ENCODE measurements around the gene PID1.

The PID1 gene

GRCh38 chr2:229095472-229095871, 175.6 kb downstream of the PID1 start:
- no peak overlapping the region for H3K4me3 ChIP-seq (ENCODE audit: low read depth, low read length)
- TF ChIP-seq POLR2A (IDR thresholded peaks at IDR 0.05; ENCODE audit: extremely low read depth, insufficient read length): no peak
- TF ChIP-seq MAX (IDR thresholded peaks at IDR 0.05; ENCODE audit: low read depth, low read length): no peak
- TF ChIP-seq CTCF (IDR thresholded peaks at IDR 0.05; ENCODE audit: low read depth, low read length): no peak
- no peak for TF ChIP-seq MYC (IDR thresholded peaks at IDR 0.05; ENCODE audit: low read depth, low read length)
- DNase-seq (ENCODE audit: low read depth): no peak

GRCh38 chr2:229090225-229090624, 180.9 kb downstream of the PID1 start:
- DNase-seq (ENCODE audit: low read depth): no peak

GRCh38 chr2:229089776-229090175, 181.3 kb downstream of the PID1 start:
- DNase-seq (ENCODE audit: low read depth): no peak
- TF ChIP-seq MYC (IDR thresholded peaks at IDR 0.05; ENCODE audit: low read depth, low read length): no peak
- no peak for TF ChIP-seq POLR2A (IDR thresholded peaks at IDR 0.05; ENCODE audit: extremely low read depth, insufficient read length)
- TF ChIP-seq CTCF (IDR thresholded peaks at IDR 0.05; ENCODE audit: low read depth, low read length): no peak
- TF ChIP-seq MAX (IDR thresholded peaks at IDR 0.05; ENCODE audit: low read depth, low read length): no peak
- no peak overlapping the region for H3K4me3 ChIP-seq (ENCODE audit: low read depth, low read length)

More at GRCh38 chr2:229090225-229090624, 180.9 kb downstream of the PID1 start:
- H3K4me3 ChIP-seq (ENCODE audit: low read depth, low read length): no peak overlapping the region
- no peak for TF ChIP-seq MYC (IDR thresholded peaks at IDR 0.05; ENCODE audit: low read depth, low read length)
- no peak for TF ChIP-seq MAX (IDR thresholded peaks at IDR 0.05; ENCODE audit: low read depth, low read length)
- TF ChIP-seq POLR2A (IDR thresholded peaks at IDR 0.05; ENCODE audit: extremely low read depth, insufficient read length): no peak
- TF ChIP-seq CTCF (IDR thresholded peaks at IDR 0.05; ENCODE audit: low read depth, low read length): no peak

- TF ChIP-seq POLR2A (IDR thresholded peaks at IDR 0.05; ENCODE audit: extremely low read depth, insufficient read length) (no peak), MYC (IDR thresholded peaks at IDR 0.05; ENCODE audit: low read depth, low read length) (no peak), MAX (IDR thresholded peaks at IDR 0.05; ENCODE audit: low read depth, low read length) (no peak), CTCF (IDR thresholded peaks at IDR 0.05; ENCODE audit: low read depth, low read length) (no peak)
- no peak for DNase-seq (ENCODE audit: low read depth)
- no peak overlapping the region for H3K4me3 ChIP-seq (ENCODE audit: low read depth, low read length)
Measured at GRCh38 chr2:229088966-229089700, 182.0 kb downstream of the PID1 start.

GRCh38 chr2:229088517-229088913, 182.6 kb downstream of the PID1 start:
- DNase-seq (ENCODE audit: low read depth): no peak
- H3K4me3 ChIP-seq (ENCODE audit: low read depth, low read length): no peak overlapping the region
- TF ChIP-seq POLR2A (IDR thresholded peaks at IDR 0.05; ENCODE audit: extremely low read depth, insufficient read length) (no peak), MYC (IDR thresholded peaks at IDR 0.05; ENCODE audit: low read depth, low read length) (no peak), MAX (IDR thresholded peaks at IDR 0.05; ENCODE audit: low read depth, low read length) (no peak), CTCF (IDR thresholded peaks at IDR 0.05; ENCODE audit: low read depth, low read length) (no peak)

Measured in NB4 (cell line).